Neutrophil (primary cell): ENCODE measurements around the gene CNN1.

Source experiments
- H3K27ac ChIP-seq: fragments of 200-600 bp; sonication (generic); 2 replicates; pipeline ENCODE4 v1.5.1; 2016; ENCODE audit warnings: mild to moderate bottlenecking, moderate library complexity
- H3K27me3 ChIP-seq: fragments of 200-600 bp; sonication (generic); 2 replicates; pipeline ENCODE4 v1.6.0; 2016; ENCODE audit warnings: mild to moderate bottlenecking
- H3K36me3 ChIP-seq: fragments of 200-600 bp; sonication (generic); 2 replicates; pipeline ENCODE4 v1.5.1; 2017
- H3K4me1 ChIP-seq, 2 experiments: fragments of 200-600 bp in 1 of 2; sonication (generic) in 1 of 2; 1 replicate in 1 of 2; 2 replicates in 1 of 2; pipeline versions ENCODE4 v1.5.1 to v1.6.1; 2013 to 2016; ENCODE audit warnings: low read depth in 1 of 2, low read length in 1 of 2, mild to moderate bottlenecking in 1 of 2, moderate library complexity in 1 of 2; ENCODE audit not compliant: control insufficient read depth in 1 of 2, insufficient read depth in 1 of 2
- H3K4me3 ChIP-seq, 2 experiments: fragments of 200-600 bp in 1 of 2; sonication (generic) in 1 of 2; 1 replicate in 1 of 2; 2 replicates in 1 of 2; pipeline ENCODE4 v1.5.1; 2013 to 2016; ENCODE audit warnings: low read depth in 1 of 2, low read length in 1 of 2, mild to moderate bottlenecking in 1 of 2, moderate library complexity in 1 of 2
- H3K9me3 ChIP-seq: fragments of 200-600 bp; sonication (generic); 2 replicates; pipeline ENCODE4 v1.5.1; 2016
- CTCF ChIP-seq: fragments of 200-600 bp; sonication (generic); IDR thresholded peaks from 2 replicates; pipeline ENCODE4 v1.5.1; 2016; ENCODE audit warnings: antibody characterized with exemption

The CNN1 gene

DNA sequence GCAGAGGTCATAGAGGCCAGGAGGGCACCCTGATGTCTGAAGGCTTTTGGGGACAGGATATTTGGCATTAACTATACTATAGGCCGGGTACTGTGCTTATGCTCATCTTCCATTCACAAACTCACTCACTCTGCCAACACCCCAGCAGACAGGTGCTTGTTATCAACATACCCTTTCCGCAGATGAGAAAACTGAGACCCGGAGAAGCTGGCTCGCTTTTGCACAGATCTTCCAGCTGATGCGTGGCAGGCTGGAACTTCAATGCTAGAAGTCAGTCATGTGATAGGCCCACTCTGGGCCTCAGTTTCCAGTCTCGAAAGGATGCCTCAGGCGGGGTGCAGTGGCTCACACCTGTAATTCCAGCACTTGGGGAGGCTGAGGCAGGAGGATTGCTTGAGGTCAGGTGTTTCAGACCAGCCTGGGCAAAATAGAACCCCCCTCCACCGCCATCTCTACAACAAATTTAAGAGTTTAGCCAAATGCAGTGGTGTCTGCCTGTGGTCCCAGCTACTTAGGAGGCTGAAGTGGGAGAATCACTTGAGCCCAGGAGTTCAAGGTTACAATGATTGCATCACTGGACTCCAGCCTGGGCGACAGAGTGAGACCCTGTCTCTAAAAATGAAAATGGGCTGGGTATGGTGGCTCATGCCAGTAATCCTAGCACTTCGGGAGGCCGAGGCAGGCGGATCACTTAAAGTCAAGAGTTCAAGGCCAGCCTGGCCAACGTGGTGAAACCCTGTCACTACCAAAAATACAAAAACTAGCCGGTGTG is 9.5 kb downstream of the CNN1 start:
- Histone ChIP-seq H3K9me3 (no peaks in the 10 kb centered on the region), H3K27ac (no peak overlapping the region), H3K27me3 (peaks cover 9% of the 10 kb centered on the region), H3K4me1 (no peaks in the 10 kb centered on the region), H3K36me3 (peaks cover 14% of the 10 kb centered on the region), H3K4me3 (no peak overlapping the region)
- TF ChIP-seq CTCF: no peak

DNA sequence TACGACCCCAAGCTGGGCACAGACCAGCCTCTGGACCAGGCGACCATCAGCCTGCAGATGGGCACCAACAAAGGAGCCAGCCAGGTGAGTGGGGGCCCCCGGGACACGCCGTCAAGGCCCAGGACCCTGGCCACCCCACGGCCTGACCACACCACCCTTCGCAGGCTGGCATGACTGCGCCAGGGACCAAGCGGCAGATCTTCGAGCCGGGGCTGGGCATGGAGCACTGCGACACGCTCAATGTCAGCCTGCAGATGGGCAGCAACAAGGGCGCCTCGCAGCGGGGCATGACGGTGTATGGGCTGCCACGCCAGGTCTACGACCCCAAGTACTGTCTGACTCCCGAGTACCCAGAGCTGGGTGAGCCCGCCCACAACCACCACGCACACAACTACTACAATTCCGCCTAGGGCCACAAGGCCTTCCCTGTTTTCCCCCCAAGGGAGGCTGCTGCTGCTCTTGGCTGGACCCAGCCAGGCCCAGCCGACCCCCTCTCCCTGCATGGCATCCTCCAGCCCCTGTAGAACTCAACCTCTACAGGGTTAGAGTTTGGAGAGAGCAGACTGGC is 10.8 kb downstream of the CNN1 start:
- Histone ChIP-seq H3K27ac (no peak overlapping the region), H3K27me3 (peaks cover 8% of the 10 kb centered on the region), H3K4me3 (no peak overlapping the region), H3K36me3 (peaks cover 27% of the 10 kb centered on the region), H3K4me1 (no peaks in the 10 kb centered on the region), H3K9me3 (no peaks in the 10 kb centered on the region)
- TF ChIP-seq CTCF: no peak

GRCh38 chr19:11550265-11550664 is 11.6 kb downstream of the CNN1 start:
- Histone ChIP-seq H3K36me3 (peaks cover 30% of the 10 kb centered on the region), H3K4me1 (no peaks in the 10 kb centered on the region), H3K9me3 (no peaks in the 10 kb centered on the region), H3K4me3 (no peak overlapping the region), H3K27ac (no peak overlapping the region), H3K27me3 (peaks cover 2% of the 10 kb centered on the region)
- no peak for TF ChIP-seq CTCF

DNA sequence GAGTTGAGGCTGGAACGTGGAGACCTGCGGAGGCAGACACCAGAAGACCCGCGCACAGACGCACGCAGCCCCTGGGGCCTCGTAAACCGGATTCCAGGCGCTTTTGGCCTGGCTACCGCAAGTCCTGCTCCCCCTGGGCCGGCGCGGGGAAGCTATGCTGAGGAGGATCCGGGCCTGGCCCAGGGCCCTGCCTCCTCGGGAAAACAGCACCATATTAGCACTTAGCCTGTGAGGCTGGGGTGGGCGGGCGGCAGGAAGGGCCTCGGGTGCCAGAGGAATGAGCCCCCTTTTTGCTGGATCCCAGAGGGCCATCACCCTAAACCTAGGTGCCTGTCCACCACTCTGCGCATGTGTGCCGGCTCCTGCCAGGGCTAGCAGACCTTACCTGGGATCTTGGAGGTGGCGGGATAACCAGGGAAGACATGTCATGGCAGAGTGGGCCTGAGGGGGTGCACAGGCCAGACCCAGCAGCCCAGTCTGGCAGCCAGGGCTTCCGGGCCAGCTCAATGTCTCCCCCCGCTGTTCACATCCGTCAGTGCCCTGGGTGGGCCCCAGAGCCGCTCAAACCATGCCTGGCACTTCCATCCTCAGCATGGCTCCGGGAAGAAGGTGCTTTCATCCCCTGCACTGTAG is 13.1 kb downstream of the CNN1 start:
- H3K4me3 ChIP-seq: no peak overlapping the region
- TF ChIP-seq CTCF: no peak
- no peaks in the 10 kb centered on the region for H3K4me1 ChIP-seq
- H3K36me3 ChIP-seq: peaks cover 33% of the 10 kb centered on the region
- H3K9me3 ChIP-seq: no peaks in the 10 kb centered on the region
- no peaks in the 10 kb centered on the region for H3K27me3 ChIP-seq
- H3K27ac ChIP-seq: no peak overlapping the region

- Histone ChIP-seq H3K27ac (no peak overlapping the region), H3K27me3 (no peaks in the 10 kb centered on the region), H3K4me1 (peaks cover 0 to under 1% of the 10 kb centered on the region in 2 experiments), H3K36me3 (peaks cover 33% of the 10 kb centered on the region), H3K9me3 (no peaks in the 10 kb centered on the region), H3K4me3 (no peak overlapping the region)
- no peak for TF ChIP-seq CTCF
Measured at GRCh38 chr19:11552666-11553372, 14.2 kb downstream of the CNN1 start.
